Smooth muscle cell (in vitro differentiated cells): ENCODE measurements around the gene ZBTB46. TPM values are rescaled to one million over a fixed set of nuclear protein-coding genes. Genes with fewer than 3 reads are reported as not detected.

Experiments used
- DNase-seq: peaks from one replicate; lab custom pipeline; 2025; ENCODE audit not compliant: unreplicated experiment; lab: John Stamatoyannopoulos, UW
- H2AFZ ChIP-seq: fragments of 200-600 bp; sonication (generic); 2 replicates; pipeline ENCODE4 v1.6.0; 2016; ENCODE audit warnings: antibody characterized with exemption, low read depth, mild to moderate bottlenecking
- H3F3A ChIP-seq: fragments of 200-600 bp; sonication (generic); 2 replicates; pipeline ENCODE4 v1.6.0; 2017; ENCODE audit warnings: antibody characterized with exemption, low read depth
- H3K27ac ChIP-seq: fragments of 200-600 bp; sonication (generic); 2 replicates; pipeline ENCODE4 v1.5.1; 2016; ENCODE audit warnings: low read depth, mild to moderate bottlenecking
- H3K27me3 ChIP-seq: fragments of 200-600 bp; sonication (generic); 2 replicates; pipeline ENCODE4 v1.6.1; 2016; ENCODE audit warnings: low read depth, mild to moderate bottlenecking
- H3K36me3 ChIP-seq: fragments of 200-600 bp; sonication (generic); 2 replicates; pipeline ENCODE4 v1.5.1; 2016; ENCODE audit warnings: low read depth
- H3K4me1 ChIP-seq: fragments of 200-600 bp; sonication (generic); 2 replicates; pipeline ENCODE4 v1.5.1; 2016; ENCODE audit warnings: low read depth
- H3K4me2 ChIP-seq: fragments of 200-600 bp; sonication (generic); 2 replicates; pipeline ENCODE4 v1.6.0; 2016; ENCODE audit warnings: mild to moderate bottlenecking
- H3K4me3 ChIP-seq: fragments of 200-600 bp; sonication (generic); 2 replicates; pipeline ENCODE4 v1.5.1; 2016; ENCODE audit warnings: mild to moderate bottlenecking
- H3K79me2 ChIP-seq: fragments of 200-600 bp; sonication (generic); 2 replicates; pipeline ENCODE4 v1.6.0; 2016; ENCODE audit warnings: low read depth, mild to moderate bottlenecking
- H3K9ac ChIP-seq: fragments of 200-600 bp; sonication (generic); 2 replicates; pipeline ENCODE4 v1.6.0; 2016; ENCODE audit warnings: low read depth
- H3K9me3 ChIP-seq: fragments of 200-600 bp; sonication (generic); replicated peaks from 2 replicates; pipeline ENCODE4 v1.5.1; 2016; ENCODE audit warnings: low read depth
- H4K20me1 ChIP-seq: fragments of 200-600 bp; sonication (generic); 2 replicates; pipeline ENCODE4 v1.6.0; 2016; ENCODE audit warnings: low read depth
- CTCF ChIP-seq: fragments of 200-600 bp; sonication (generic); IDR thresholded peaks from 2 replicates; pipeline ENCODE4 v1.5.1; 2017; ENCODE audit warnings: borderline replicate concordance, mild to moderate bottlenecking, antibody characterized with exemption; ENCODE audit not compliant: insufficient read depth, poor library complexity, severe bottlenecking
- WGBS: methylation state at CpG from one replicate; pipeline ENCODE4 v1.1.7; 2016; ENCODE audit warnings: low lambda C conversion rate; 5-methylcytosine and 5-hydroxymethylcytosine counted together
- polyA plus RNA-seq: library from polyadenylated mRNA; unstranded; fragments of >200 nt; fragmentation: Nextera tagmentation; extraction: Ambion mirVana; gene quantifications from 2 replicates; pipeline ENCODE4 v1.2.1, GENCODE V29; 2016
- total RNA-seq: library from RNA; depleted of rRNA; stranded (reverse); fragments of >200 nt; gene quantifications from 2 replicates; pipeline ENCODE4 v1.2.3, GENCODE V29; 2014

Gene ZBTB46
- total and polyA plus RNA-seq, 2 experiments from 2014 or later, result 2.3 to 2.7 TPM

DNA sequence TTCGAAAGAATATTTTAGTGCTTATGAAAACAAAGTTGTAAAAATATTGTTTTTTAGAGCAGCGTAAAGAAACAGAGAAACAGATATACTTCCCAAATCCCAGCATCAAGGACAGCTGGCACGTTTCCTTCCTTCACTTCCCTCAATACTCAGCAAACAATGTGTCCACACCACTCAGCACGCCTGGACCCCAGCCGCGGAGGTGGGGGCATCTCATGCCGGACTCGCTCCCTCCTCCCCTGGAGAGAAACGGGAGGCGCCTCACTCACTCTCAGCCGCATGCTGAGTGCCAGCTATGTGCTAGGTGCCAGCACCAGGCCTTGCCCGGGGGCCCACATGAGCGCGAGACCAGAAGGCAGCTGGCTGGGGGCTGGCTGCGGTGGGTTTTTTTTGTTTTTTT, 56.8 kb downstream of the ZBTB46 start:
- Histone ChIP-seq H3K79me2 (no peaks in the 10 kb centered on the region), H3K36me3 (no peaks in the 10 kb centered on the region), H3K4me2 (no peak overlapping the region), H3K4me1 (no peaks in the 10 kb centered on the region), H3K4me3 (no peak overlapping the region), H3K27ac (no peak overlapping the region), H2AFZ (no peak overlapping the region), H3F3A (no peaks in the 10 kb centered on the region), H3K27me3 (no peaks in the 10 kb centered on the region), H3K9me3 (no peaks in the 10 kb centered on the region), H4K20me1 (peaks cover 13% of the 10 kb centered on the region), H3K9ac (no peak overlapping the region)
- no peak for DNase-seq
- WGBS, result 96% methylated on average over 14 of the region's 15 CpGs
- no peak for TF ChIP-seq CTCF

GRCh38 chr20:63773571-63774241, 57.4 kb downstream of the ZBTB46 start:
- no peak for TF ChIP-seq CTCF
- no peaks in the 10 kb centered on the region for H3K79me2 ChIP-seq
- H4K20me1 ChIP-seq, result peaks cover 13% of the 10 kb centered on the region
- no peaks in the 10 kb centered on the region for H3K9me3 ChIP-seq
- no peak overlapping the region for H3K27ac ChIP-seq
- H3K27me3 ChIP-seq, result no peaks in the 10 kb centered on the region
- H3F3A ChIP-seq, result no peaks in the 10 kb centered on the region
- no peak for DNase-seq
- no peak overlapping the region for H3K9ac ChIP-seq
- no peak overlapping the region for H3K4me2 ChIP-seq
- H3K4me1 ChIP-seq, result no peaks in the 10 kb centered on the region
- no peak overlapping the region for H2AFZ ChIP-seq
- WGBS, result 99% methylated on average over 32 of the region's 33 CpGs
- no peak overlapping the region for H3K4me3 ChIP-seq
- no peaks in the 10 kb centered on the region for H3K36me3 ChIP-seq

- H3K79me2 ChIP-seq, result no peaks in the 10 kb centered on the region
- no peaks in the 10 kb centered on the region for H3K36me3 ChIP-seq
- no peaks in the 10 kb centered on the region for H3K4me1 ChIP-seq
- H3K9ac ChIP-seq, result no peak overlapping the region
- DNase-seq, result no peak
- H3K4me3 ChIP-seq, result no peak overlapping the region
- WGBS, result 82% methylated on average over 20 of the region's 20 CpGs
- no peak for TF ChIP-seq CTCF
- H3K9me3 ChIP-seq, result no peaks in the 10 kb centered on the region
- no peak overlapping the region for H2AFZ ChIP-seq
- no peaks in the 10 kb centered on the region for H3F3A ChIP-seq
- peaks cover 13% of the 10 kb centered on the region for H4K20me1 ChIP-seq
- no peaks in the 10 kb centered on the region for H3K27me3 ChIP-seq
- H3K27ac ChIP-seq, result no peak overlapping the region
- no peak overlapping the region for H3K4me2 ChIP-seq
Observed at GRCh38 chr20:63772781-63773518, 58.1 kb downstream of the ZBTB46 start.
